Measurements from ENCODE around the gene NMB. TPM values are rescaled to one million over a fixed set of nuclear protein-coding genes. Genes with fewer than 3 reads are reported as not detected.

NMB gene
- total and polyA plus RNA-seq, 2 of the 13 experiments (the other 11 are each of a cell fraction or from before 2014, with no cell fraction given): 10.4 to 25.4 TPM

GRCh38 chr15:84633311-84634227, 24.4 kb downstream of the NMB start (continued):
- TF ChIP-seq ZNF235 (CRISPR knock-in tag; IDR thresholded peaks at IDR 0.05; ENCODE audit: borderline replicate concordance) (0 out of 2 replicates have a peak, but pooled peaks have one; percentile 43), FOSL2 (CRISPR knock-in tag; IDR thresholded peaks at IDR 0.05) (no peak; the same call in 1 of the 2 replicates), ZFP41 (CRISPR knock-in tag; IDR thresholded peaks at IDR 0.05; ENCODE audit: borderline replicate concordance) (no peak), PCBP2 (optimal IDR thresholded peaks at IDR 0.05; ENCODE audit: low read depth, low read length, poor library complexity, severe bottlenecking) (no peak), ZNF530 (CRISPR knock-in tag; IDR thresholded peaks at IDR 0.05; ENCODE audit: low read depth) (no peak), ZNF503 (CRISPR knock-in tag; IDR thresholded peaks at IDR 0.05) (no peak), ZNF296 (CRISPR knock-in tag; conservative IDR thresholded peaks at IDR 0.05) (no peak), NFE2L2 (IDR thresholded peaks at IDR 0.05; ENCODE audit: low read length) (no peak), ZNF224 (CRISPR knock-in tag; IDR thresholded peaks at IDR 0.05) (no peak), ZNF646 (CRISPR knock-in tag; IDR thresholded peaks at IDR 0.05) (no peak), EED (CRISPR knock-in tag; IDR thresholded peaks at IDR 0.05) (peak; percentile 74; the same call in 1 of the 2 replicates), HIC2 (CRISPR knock-in tag; IDR thresholded peaks at IDR 0.05; ENCODE audit: low read depth) (peak; percentile 31; the same call in 1 of the 2 replicates), SRF (IDR thresholded peaks at IDR 0.05; ENCODE audit: low read depth, low read length) (no peak), PAXIP1 (CRISPR knock-in tag; conservative IDR thresholded peaks at IDR 0.05) (0 out of 2 replicates have a peak, but pooled peaks have one; percentile 20)
